ENCODE results near the gene NOTCH1. TPM values are rescaled to one million over a fixed set of nuclear protein-coding genes. Genes with fewer than 3 reads are reported as not detected.
"Not testable (repeated sequence)": the region's sequence is repeated elsewhere in the genome, so short reads cannot be mapped to it uniquely, and the experiment has no call there.

Gene NOTCH1
- total RNA-seq, 1 donor from 2014 or later, result 39.7 TPM

- TF ChIP-seq CTCF (conservative IDR thresholded peaks at IDR 0.05; ENCODE audit: low read depth, low read length), result no peak
- no peak for DNase-seq (ENCODE audit: low read depth)
- H3K4me3 ChIP-seq (ENCODE audit: low read depth, low read length), result no peak overlapping the region
These were observed 38.6 kb upstream of the NOTCH1 start for GRCh38 chr9:136584401-136584932.

DNA sequence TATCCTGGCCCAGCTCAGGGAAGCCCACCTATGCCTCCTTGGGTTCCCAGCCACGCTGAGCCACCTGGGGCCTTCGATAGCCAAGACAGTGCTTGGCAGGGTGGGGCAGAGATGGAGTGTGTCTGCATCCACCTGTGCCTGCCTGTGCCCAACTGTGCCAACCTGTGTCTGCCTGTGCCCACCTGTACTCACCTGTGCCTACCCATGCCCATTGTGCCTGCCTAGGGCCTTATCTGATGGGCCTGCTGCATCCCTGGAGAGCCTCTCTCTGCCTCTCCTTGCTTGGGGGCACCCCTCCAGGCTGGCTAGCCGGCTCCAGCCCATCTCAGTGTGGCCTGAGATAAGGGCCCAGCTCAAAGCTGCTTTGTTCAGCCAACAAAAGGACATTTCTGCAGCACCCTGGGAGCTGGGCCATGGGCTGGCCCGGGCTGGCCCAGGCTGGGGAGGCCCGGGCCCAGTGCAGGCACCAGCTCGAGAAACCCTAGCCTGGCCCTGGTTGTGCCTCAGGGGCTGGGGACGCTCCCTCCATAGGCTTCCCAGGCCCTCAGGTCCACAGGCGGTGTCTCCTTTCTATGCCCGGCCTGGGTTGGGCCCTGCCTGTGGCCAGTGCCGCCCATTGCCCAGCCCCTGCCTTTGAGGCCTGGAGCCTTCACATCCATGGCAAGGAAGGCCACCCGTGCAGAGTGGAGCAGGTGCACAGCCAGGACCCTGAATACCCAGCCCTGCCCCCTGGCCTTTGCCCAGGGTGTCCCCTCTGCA lies 37.3 kb upstream of the NOTCH1 start:
- no peak for TF ChIP-seq CTCF (conservative IDR thresholded peaks at IDR 0.05; ENCODE audit: low read depth, low read length)
- DNase-seq (ENCODE audit: low read depth), result no peak
- no peak overlapping the region for H3K4me3 ChIP-seq (ENCODE audit: low read depth, low read length)

DNA sequence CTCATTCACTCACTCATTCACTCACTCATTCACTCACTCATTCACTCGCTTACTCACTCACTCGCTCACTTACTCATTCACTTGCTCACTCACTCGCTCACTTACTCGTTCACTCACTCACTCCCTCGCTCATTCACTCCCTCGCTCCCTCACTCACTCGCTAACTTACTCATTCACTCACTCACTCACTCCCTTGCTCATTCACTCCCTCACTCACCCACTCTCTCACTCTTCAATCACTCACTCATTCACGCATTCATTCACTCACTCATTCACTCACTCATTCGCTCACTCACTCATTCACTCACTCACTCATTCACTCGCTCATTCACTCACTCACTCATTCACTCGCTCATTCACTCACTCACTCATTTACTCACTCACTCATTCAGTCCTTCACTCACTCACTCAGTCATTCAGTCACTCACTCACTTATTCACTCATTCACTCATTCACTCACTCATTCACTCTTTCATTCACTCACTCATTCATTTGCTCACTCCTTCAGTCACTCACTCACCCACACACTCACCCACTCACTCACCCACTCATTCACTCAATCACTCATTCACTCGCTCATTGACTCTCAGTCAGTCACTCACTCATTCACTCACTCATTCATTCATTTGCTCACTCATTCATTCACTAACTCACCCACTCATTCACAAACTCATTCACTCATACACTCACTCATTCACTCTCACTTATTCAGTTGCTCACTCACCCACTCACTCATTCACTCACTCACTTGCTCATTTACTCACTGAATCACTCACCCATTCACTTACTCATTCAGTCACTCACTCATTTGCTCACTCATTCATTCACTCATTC lies 36.0 kb upstream of the NOTCH1 start:
- no peak for TF ChIP-seq CTCF (conservative IDR thresholded peaks at IDR 0.05; ENCODE audit: low read depth, low read length)
- no peak for DNase-seq (ENCODE audit: low read depth)
- no peak overlapping the region for H3K4me3 ChIP-seq (ENCODE audit: low read depth, low read length)

- DNase-seq (ENCODE audit: low read depth); H3K4me3 ChIP-seq (ENCODE audit: low read depth, low read length): not testable (repeated sequence)
These were observed 33.9 kb upstream of the NOTCH1 start for GRCh38 chr9:136579650-136580219.

- no peak for DNase-seq (ENCODE audit: low read depth)
- no peak for TF ChIP-seq CTCF (conservative IDR thresholded peaks at IDR 0.05; ENCODE audit: low read depth, low read length)
- H3K4me3 ChIP-seq (ENCODE audit: low read depth, low read length), result no peak overlapping the region
These were observed 33.2 kb upstream of the NOTCH1 start for GRCh38 chr9:136578915-136579649.

DNA sequence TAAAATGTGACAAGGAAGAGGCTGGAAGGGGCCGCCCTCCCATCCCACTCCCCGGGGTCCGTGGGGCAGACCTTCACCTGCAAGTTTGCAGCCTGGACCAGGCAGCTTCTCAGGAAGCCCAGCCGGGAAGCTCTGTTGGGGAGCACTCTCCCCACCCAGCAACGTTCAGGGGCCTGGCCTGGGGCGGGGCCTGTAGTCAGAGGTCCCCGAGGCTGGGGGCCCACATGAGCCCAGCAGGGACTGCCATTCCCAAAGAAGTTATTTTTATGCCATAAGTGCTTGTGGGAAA lies 32.7 kb upstream of the NOTCH1 start:
- no peak for DNase-seq (ENCODE audit: low read depth)
- no peak for TF ChIP-seq CTCF (conservative IDR thresholded peaks at IDR 0.05; ENCODE audit: low read depth, low read length)
- H3K4me3 ChIP-seq (ENCODE audit: low read depth, low read length), result no peak overlapping the region
